OCI-LY7 (cell line): Measurements from ENCODE around the gene RBM20. TPM values are rescaled to one million over a fixed set of nuclear protein-coding genes. Genes with fewer than 3 reads are reported as not detected.
"Not testable (repeated sequence)": the region's sequence is repeated elsewhere in the genome, so short reads cannot be mapped to it uniquely, and the experiment has no call there.

ENCODE experiments used
- BruUV-seq: library from RNA; stranded (reverse); fragments of 400-500 nt; replicated peaks from 2 replicates; lab custom pipeline; 2021; lab: Mats Ljungman, UMichigan
- CTCF ChIA-PET: fragments of 300-600 bp; sonication (Branson Sonifier 250); formaldehyde crosslinking; loops from one replicate; lab custom pipeline; 2022; ENCODE audit warnings: antibody characterized with exemption; ENCODE audit not compliant: unreplicated experiment; lab: Charles Lee
- POLR2A ChIA-PET: fragments of 300-600 bp; sonication (Branson Sonifier 250); formaldehyde crosslinking; loops from one replicate; lab custom pipeline; 2022; ENCODE audit warnings: antibody characterized with exemption; lab: Charles Lee
- DNase-seq: peaks from one replicate; pipeline ENCODE4 v3.0.0-alpha.2; 2015; ENCODE audit warnings: low spot score
- H2AFZ ChIP-seq: fragments of 200-600 bp; sonication (generic), shearing (Covaris generic); 2 replicates; pipeline ENCODE4 v1.6.1; 2014; ENCODE audit warnings: mild to moderate bottlenecking, antibody characterized with exemption, low read length, moderate library complexity
- H3K27ac ChIP-seq: fragments of 200-600 bp; sonication (generic); 2 replicates; pipeline ENCODE4 v1.5.1; 2014; ENCODE audit warnings: mixed run types, low read depth, mild to moderate bottlenecking, moderate library complexity, low read length, inconsistent platforms; ENCODE audit not compliant: poor library complexity, severe bottlenecking
- H3K36me3 ChIP-seq: fragments of 200-600 bp; sonication (generic); 2 replicates; pipeline ENCODE4 v1.6.1; 2014; ENCODE audit warnings: mild to moderate bottlenecking, antibody characterized with exemption, low read length, moderate library complexity, mixed read lengths; ENCODE audit not compliant: insufficient read depth
- H3K4me1 ChIP-seq: fragments of 200-600 bp; sonication (generic); 2 replicates; pipeline ENCODE4 v1.5.1; 2014; ENCODE audit warnings: mild to moderate bottlenecking, low read length; ENCODE audit not compliant: insufficient read depth, poor library complexity, severe bottlenecking
- H3K4me2 ChIP-seq: fragments of 200-600 bp; sonication (generic); 2 replicates; pipeline ENCODE4 v1.6.1; 2014; ENCODE audit warnings: mild to moderate bottlenecking, low read length
- H3K4me3 ChIP-seq: fragments of 200-600 bp; sonication (generic); 2 replicates; pipeline ENCODE4 v1.5.1; 2014; ENCODE audit warnings: mild to moderate bottlenecking, low read depth, low read length; ENCODE audit not compliant: poor library complexity, severe bottlenecking
- H3K79me2 ChIP-seq: fragments of 200-600 bp; sonication (generic); 2 replicates; pipeline ENCODE4 v1.6.1; 2016; ENCODE audit warnings: low read depth, mild to moderate bottlenecking, low read length, moderate library complexity, mixed read lengths; ENCODE audit not compliant: insufficient read depth
- H3K9me2 ChIP-seq: fragments of 200-600 bp; sonication (generic); 2 replicates; pipeline ENCODE4 v1.6.1; 2016; ENCODE audit warnings: mild to moderate bottlenecking, low read length, mixed read lengths; ENCODE audit not compliant: insufficient read depth
- H3K9me3 ChIP-seq: fragments of 200-600 bp; sonication (generic); 2 replicates; pipeline ENCODE4 v1.6.1; 2014; ENCODE audit warnings: mild to moderate bottlenecking, mixed run types, low read length, mixed read lengths
- H4K20me1 ChIP-seq: fragments of 200-600 bp; sonication (generic); 2 replicates; pipeline ENCODE4 v1.6.1; 2014; ENCODE audit warnings: mild to moderate bottlenecking, antibody characterized with exemption, low read length, moderate library complexity, mixed read lengths; ENCODE audit not compliant: insufficient read depth
- CTCF ChIP-seq: fragments of 200-600 bp; sonication (generic); conservative IDR thresholded peaks from 2 replicates; pipeline ENCODE4 v1.5.1; 2014; ENCODE audit warnings: mild to moderate bottlenecking, antibody characterized with exemption, low read length, moderate library complexity, mixed read lengths
- EZH2phosphoT487 ChIP-seq: fragments of 200-600 bp; sonication (generic); IDR thresholded peaks from 2 replicates; pipeline ENCODE4 v1.6.1; 2018; ENCODE audit warnings: low read depth, borderline replicate concordance, mild to moderate bottlenecking, mixed run types, antibody characterized with exemption, low read length, moderate library complexity, mixed read lengths
- intact Hi-C: fragments of 100-400 bp; cut with micrococcal nuclease; formaldehyde crosslinking; loops from one replicate; pipeline ENCODE4 v1.10.0; 2022; ENCODE audit not compliant: unreplicated experiment
- total RNA-seq, 2 experiments: library from RNA; depleted of rRNA in 1 of 2; stranded (reverse); fragments of >200 nt in 1 of 2; shearing (Covaris generic) in 1 of 2; gene quantifications; 2 replicates each; pipeline ENCODE4 v1.2.3, GENCODE V29; 2014 to 2022

RBM20 gene
- total RNA-seq, 2 experiments from 2014 or later: 0.35 to 1.0 TPM

- intact Hi-C loops: no loop called here
- Histone ChIP-seq H3K4me1 (no peaks in the 10 kb centered on the region), H3K36me3 (no peaks in the 10 kb centered on the region), H2AFZ (no peak overlapping the region), H3K27ac (no peak overlapping the region), H3K9me2 (no peaks in the 10 kb centered on the region), H3K4me2 (no peak overlapping the region), H3K9me3 (no peaks in the 10 kb centered on the region), H3K79me2 (no peaks in the 10 kb centered on the region), H3K4me3 (no peak overlapping the region), H4K20me1 (no peaks in the 10 kb centered on the region)
- no TSS peak for BruUV-seq
- ChIA-PET POLR2A (no interaction called here), CTCF (no interaction called here)
- TF ChIP-seq CTCF (no peak), EZH2phosphoT487 (no peak)
- no peak for DNase-seq
Observed at GRCh38 chr10:110704070-110704469, 59.9 kb downstream of the RBM20 start.

- Histone ChIP-seq H3K4me3 (no peak overlapping the region), H3K4me2 (no peak overlapping the region), H2AFZ (no peak overlapping the region), H4K20me1 (no peaks in the 10 kb centered on the region), H3K27ac (no peak overlapping the region), H3K9me2 (no peaks in the 10 kb centered on the region), H3K36me3 (no peaks in the 10 kb centered on the region), H3K9me3 (no peaks in the 10 kb centered on the region), H3K79me2 (no peaks in the 10 kb centered on the region), H3K4me1 (no peaks in the 10 kb centered on the region)
- DNase-seq: no peak
- TF ChIP-seq CTCF (no peak), EZH2phosphoT487 (no peak)
- no TSS peak for BruUV-seq
- intact Hi-C loops: no loop called here
- POLR2A ChIA-PET: no interaction called here
- CTCF ChIA-PET: no interaction called here
Observed at GRCh38 chr10:110704906-110705476, 60.9 kb downstream of the RBM20 start.

GRCh38 chr10:110705596-110705995, 61.5 kb downstream of the RBM20 start:
- H3K4me2 ChIP-seq, BruUV-seq, intact Hi-C loops, H3K9me2 ChIP-seq, H3K9me3 ChIP-seq, POLR2A ChIA-PET, H3K27ac ChIP-seq, CTCF ChIA-PET, H2AFZ ChIP-seq, DNase-seq, H3K4me1 ChIP-seq, H3K36me3 ChIP-seq, H3K79me2 ChIP-seq, H3K4me3 ChIP-seq, H4K20me1 ChIP-seq: not testable (repeated sequence)
